Measurements from ENCODE around the gene MOG.

Gene MOG

DNA sequence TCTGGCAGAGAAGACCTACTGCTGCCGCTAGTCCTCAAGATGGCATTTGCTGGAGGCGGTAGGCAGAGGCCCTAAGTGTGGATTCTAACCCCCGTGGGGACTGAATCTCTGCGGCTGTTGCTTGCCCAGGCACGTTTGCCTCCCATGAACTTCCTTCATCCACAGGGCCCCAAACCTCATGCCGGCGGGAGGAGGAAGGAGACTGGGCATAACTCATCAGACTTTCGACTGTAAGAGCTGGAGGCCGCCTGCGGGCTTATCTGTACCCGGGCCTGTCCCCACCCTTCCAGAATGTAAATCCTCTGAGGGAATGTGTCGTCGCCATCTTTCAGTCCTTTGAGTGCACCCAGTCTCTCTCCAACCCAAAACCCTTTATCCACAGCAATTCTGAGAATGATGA, 23.1 kb downstream of the MOG start:
- DNase-seq (ENCODE audit: insufficient read length, low spot score) (no peak), FAIRE-seq (no peak)
- TF ChIP-seq, protein P1, sequence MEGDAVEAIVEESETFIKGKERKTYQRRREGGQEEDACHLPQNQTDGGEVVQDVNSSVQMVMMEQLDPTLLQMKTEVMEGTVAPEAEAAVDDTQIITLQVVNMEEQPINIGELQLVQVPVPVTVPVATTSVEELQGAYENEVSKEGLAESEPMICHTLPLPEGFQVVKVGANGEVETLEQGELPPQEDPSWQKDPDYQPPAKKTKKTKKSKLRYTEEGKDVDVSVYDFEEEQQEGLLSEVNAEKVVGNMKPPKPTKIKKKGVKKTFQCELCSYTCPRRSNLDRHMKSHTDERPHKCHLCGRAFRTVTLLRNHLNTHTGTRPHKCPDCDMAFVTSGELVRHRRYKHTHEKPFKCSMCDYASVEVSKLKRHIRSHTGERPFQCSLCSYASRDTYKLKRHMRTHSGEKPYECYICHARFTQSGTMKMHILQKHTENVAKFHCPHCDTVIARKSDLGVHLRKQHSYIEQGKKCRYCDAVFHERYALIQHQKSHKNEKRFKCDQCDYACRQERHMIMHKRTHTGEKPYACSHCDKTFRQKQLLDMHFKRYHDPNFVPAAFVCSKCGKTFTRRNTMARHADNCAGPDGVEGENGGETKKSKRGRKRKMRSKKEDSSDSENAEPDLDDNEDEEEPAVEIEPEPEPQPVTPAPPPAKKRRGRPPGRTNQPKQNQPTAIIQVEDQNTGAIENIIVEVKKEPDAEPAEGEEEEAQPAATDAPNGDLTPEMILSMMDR (IDR thresholded peaks at IDR 0.05; ENCODE audit: insufficient read depth, missing control alignments): no peak

DNA sequence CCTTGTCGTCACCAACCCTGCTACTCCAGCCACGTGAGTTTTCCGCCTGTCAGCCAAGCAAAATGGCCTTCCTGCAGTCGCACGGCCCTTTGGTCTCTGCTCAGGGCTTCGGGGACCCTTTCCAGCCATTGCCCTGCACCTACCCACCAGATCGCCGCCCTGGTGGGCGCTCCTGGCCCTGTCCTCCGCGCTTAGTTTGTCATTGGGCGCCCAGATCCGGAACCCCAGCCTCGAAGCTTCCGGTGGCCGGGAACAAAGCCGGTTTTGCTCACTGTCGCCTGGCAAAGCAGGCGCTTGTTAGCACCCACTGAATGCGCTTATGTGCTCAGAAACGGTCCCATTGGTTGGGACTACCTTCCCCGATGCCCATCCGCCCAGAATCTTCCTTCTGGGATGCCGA, 23.5 kb downstream of the MOG start:
- TF ChIP-seq, protein P1 (IDR thresholded peaks at IDR 0.05; ENCODE audit: insufficient read depth, missing control alignments): no peak
- no peak for FAIRE-seq
- no peak for DNase-seq (ENCODE audit: insufficient read length, low spot score)

DNA sequence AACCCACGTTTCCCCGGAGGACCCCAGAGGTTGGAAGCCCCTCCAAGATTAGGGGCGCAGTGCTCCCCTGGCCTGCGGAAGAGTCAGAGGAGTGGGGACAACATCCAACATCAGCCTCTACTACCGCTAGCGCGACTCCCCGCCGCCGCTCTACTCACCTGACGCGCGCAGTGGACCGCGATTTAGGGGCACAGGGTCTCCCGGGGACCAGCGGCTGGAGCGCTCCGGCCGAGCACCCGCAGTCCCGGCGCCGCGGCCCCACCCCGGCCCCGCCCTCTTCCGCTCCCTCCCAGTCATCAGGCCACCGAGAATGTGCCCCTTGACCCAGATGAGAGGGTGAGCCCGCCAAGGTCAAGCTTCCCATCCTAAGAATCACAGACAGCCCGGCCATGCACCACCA, 24.0 kb downstream of the MOG start, which contains the start of gene ZFP57:
TSS of gene ZFP57 (minus strand) at position 249 of the 400 bp plus-strand sequence. CDS start 4,149 bp downstream, outside the sequence.
- TF ChIP-seq, protein P1 (IDR thresholded peaks at IDR 0.05; ENCODE audit: insufficient read depth, missing control alignments): no peak
- no peak for FAIRE-seq
- DNase-seq (ENCODE audit: insufficient read length, low spot score): no peak

DNA sequence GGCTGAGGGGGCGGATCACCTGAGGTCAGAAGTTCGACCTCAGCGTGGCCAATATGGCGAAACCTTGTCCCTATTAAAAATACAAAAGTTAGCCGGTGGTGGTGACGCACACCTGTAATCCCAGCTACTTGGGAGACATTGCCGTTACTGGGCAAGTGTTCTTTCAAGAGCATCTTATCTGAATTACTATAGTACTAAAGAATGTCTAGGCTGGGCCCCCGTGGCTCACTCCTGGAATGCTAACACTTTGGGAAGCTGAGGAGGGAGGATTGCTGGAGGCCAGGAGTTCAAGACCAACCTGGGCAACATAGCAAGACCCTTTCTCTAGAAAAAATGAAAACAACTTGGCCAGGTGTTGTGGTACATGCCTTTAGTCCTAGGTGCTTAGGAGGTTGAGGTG, 24.9 kb downstream of the MOG start:
- no peak for FAIRE-seq

DNA sequence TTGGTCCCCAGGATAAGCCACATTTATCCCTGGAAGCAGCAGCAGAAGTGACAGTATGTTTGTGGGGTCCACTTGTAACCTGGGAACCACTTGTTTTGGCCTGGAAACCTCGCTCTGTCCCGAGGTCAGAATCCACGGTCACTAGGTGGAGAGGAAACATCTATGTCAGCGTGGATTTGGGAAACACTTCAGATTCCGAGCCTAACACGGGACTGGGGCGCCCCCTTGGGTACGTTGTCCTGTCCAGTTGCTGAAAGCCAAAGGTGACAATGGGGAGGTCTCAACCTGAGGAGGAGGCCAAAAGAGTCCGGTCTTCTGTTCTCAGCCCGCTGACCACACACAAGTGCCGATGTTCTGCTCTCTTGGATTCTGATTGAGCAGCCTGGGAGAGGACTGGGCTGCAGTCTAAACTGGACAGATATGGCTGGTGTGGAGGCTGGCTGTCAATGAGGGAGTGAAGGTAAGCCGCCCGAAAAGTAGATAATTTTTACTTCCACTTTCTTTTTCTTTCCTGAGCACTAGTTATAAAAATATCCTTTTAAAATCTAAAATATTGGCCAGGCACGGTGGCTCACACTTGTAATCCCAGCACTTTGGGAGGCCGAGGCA, 28.9 kb downstream of the MOG start:
- TF ChIP-seq, protein P1 (IDR thresholded peaks at IDR 0.05; ENCODE audit: insufficient read depth, missing control alignments): no peak
- DNase-seq (ENCODE audit: insufficient read length, low spot score) (no peak), FAIRE-seq (no peak)

More for the DNA sequence above, 24.9 kb downstream of the MOG start:
- no peak for DNase-seq (ENCODE audit: insufficient read length, low spot score)
- TF ChIP-seq, protein P1 (IDR thresholded peaks at IDR 0.05; ENCODE audit: insufficient read depth, missing control alignments): no peak

DNA sequence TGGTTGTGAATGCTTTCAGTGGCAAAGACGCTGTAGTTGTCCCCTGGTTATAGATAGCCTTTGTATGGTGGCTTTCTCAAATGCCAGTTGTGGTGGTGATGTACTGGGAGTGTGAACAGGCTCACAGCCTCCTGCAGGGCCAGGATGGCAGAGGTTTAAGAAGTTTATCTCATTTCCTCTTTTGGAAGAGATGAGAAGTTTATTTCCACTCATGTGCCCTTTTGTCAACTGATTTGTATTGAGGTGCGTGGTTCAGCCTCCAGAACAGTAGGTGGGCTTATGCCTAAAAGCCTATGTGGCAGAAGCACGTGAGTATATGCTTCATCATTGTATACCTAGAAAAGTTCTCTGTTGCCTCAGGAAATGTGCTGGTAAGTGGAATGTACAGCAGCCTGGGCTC, 37.7 kb downstream of the MOG start:
- DNase-seq (ENCODE audit: insufficient read length, low spot score) (no peak), FAIRE-seq (no peak)
- TF ChIP-seq, protein P1 (IDR thresholded peaks at IDR 0.05; ENCODE audit: insufficient read depth, missing control alignments): no peak

Measured in D721Med (cell line).